SK-N-SH treated with all-trans-retinoic acid at 6 μM for 48 hours (cell line): ENCODE data around the gene NUDT7.

Source experiments
- CSDC2 ChIP-seq: fragments of 250-450 bp; sonication (Bioruptor Pico); IDR thresholded peaks from 2 replicates; pipeline ENCODE4 v1.5.0; 2020; ENCODE audit warnings: mild to moderate bottlenecking, moderate library complexity
- PATZ1 ChIP-seq: fragments of 250-450 bp; sonication (Bioruptor Pico); IDR thresholded peaks from 2 replicates; pipeline ENCODE4 v1.8.0; 2020; ENCODE audit warnings: mild to moderate bottlenecking, moderate library complexity, borderline replicate concordance
- RARB ChIP-seq: fragments of 250-450 bp; sonication (Bioruptor Pico); IDR thresholded peaks from 2 replicates; pipeline ENCODE4 v1.8.0; 2021; ENCODE audit warnings: mild to moderate bottlenecking, moderate library complexity

- TF ChIP-seq RARB (CRISPR knock-in tag), result no peak
- TF ChIP-seq CSDC2 (CRISPR knock-in tag), result no peak
- TF ChIP-seq PATZ1 (CRISPR knock-in tag), result no peak
These were observed 63.1 kb downstream of the NUDT7 start for GRCh38 chr16:77785373-77785764.
